Activated B cell treated with CpG ODN at 0.5 μM for 24 hours (primary cell): Measurements from ENCODE around the gene SRGAP1. TPM values are rescaled to one million over a fixed set of nuclear protein-coding genes. Genes with fewer than 3 reads are reported as not detected.

Experiments used
- ATAC-seq: fragments of 200-7000 bp; cut with Tn5 transposase; one replicate; pipeline ENCODE4 v1.10.0; 2021; ENCODE audit warnings: low read depth, mild to moderate bottlenecking, moderate library complexity
- CTCF ChIA-PET: fragments of 350-600 bp; sonication (Branson Sonifier 250); formaldehyde crosslinking; loops from one replicate; lab custom pipeline; 2021; ENCODE audit warnings: antibody characterized with exemption; lab: Charles Lee
- POLR2A ChIA-PET: fragments of 350-600 bp; sonication (Branson Sonifier 250); formaldehyde crosslinking; loops from one replicate; lab custom pipeline; 2021; ENCODE audit warnings: antibody characterized with exemption; lab: Charles Lee
- DNase-seq: peaks from one replicate; pipeline ENCODE4 v3.0.0; 2022
- H3K27ac Mint-ChIP-seq: one replicate; pipeline ENCODE4 v1.8.0; 2020; ENCODE audit warnings: mixed read lengths
- H3K27me3 Mint-ChIP-seq: one replicate; pipeline ENCODE4 v1.8.0; 2021; ENCODE audit warnings: mixed read lengths
- H3K36me3 Mint-ChIP-seq: one replicate; pipeline ENCODE4 v1.8.0; 2021; ENCODE audit warnings: low read depth, mixed read lengths
- H3K4me1 Mint-ChIP-seq: one replicate; pipeline ENCODE4 v1.8.0; 2021; ENCODE audit warnings: mixed read lengths
- H3K4me3 Mint-ChIP-seq: one replicate; pipeline ENCODE4 v1.8.0; 2020; ENCODE audit warnings: mild to moderate bottlenecking, mixed read lengths
- H3K9me3 Mint-ChIP-seq: one replicate; pipeline ENCODE4 v1.8.0; 2020; ENCODE audit warnings: mixed read lengths
- CTCF ChIP-seq: fragments of 200-600 bp; IDR thresholded peaks from one replicate; pipeline ENCODE4 v1.8.0; 2022; ENCODE audit warnings: antibody characterized with exemption, mild to moderate bottlenecking
- intact Hi-C: fragments of 100-400 bp; cut with micrococcal nuclease; formaldehyde crosslinking; loops from one replicate; pipeline ENCODE4 v1.15.1; 2024
- total RNA-seq: library from RNA; stranded (reverse); gene quantifications from 2 replicates; pipeline ENCODE4 v1.2.3, GENCODE V29; 2022

Gene SRGAP1
- total RNA-seq, 1 donor from 2014 or later: 1.1 TPM

- intact Hi-C loops: no loop called here
- POLR2A ChIA-PET: no interaction called here
- DNase-seq (no peak), ATAC-seq (no peak)
- Mint-ChIP-seq H3K27ac (no peak overlapping the region), H3K36me3 (no peaks in the 10 kb centered on the region), H3K4me3 (no peak overlapping the region), H3K27me3 (peaks cover 5% of the 10 kb centered on the region), H3K9me3 (no peaks in the 10 kb centered on the region), H3K4me1 (no peaks in the 10 kb centered on the region)
- CTCF ChIA-PET: no interaction called here
- no peak for TF ChIP-seq CTCF
Measured at GRCh38 chr12:63862187-63862968, 17.9 kb downstream of the SRGAP1 start.

GRCh38 chr12:63862969-63863230 is 18.4 kb downstream of the SRGAP1 start:
- Mint-ChIP-seq H3K27ac (no peak overlapping the region), H3K36me3 (no peaks in the 10 kb centered on the region), H3K27me3 (peaks cover 5% of the 10 kb centered on the region), H3K4me1 (no peaks in the 10 kb centered on the region), H3K4me3 (no peak overlapping the region), H3K9me3 (no peaks in the 10 kb centered on the region)
- no peak for DNase-seq
- intact Hi-C loops: no loop called here
- CTCF ChIA-PET: no interaction called here
- ATAC-seq: no peak
- no peak for TF ChIP-seq CTCF
- POLR2A ChIA-PET: no interaction called here

- Mint-ChIP-seq H3K27me3 (peaks cover 6% of the 10 kb centered on the region), H3K27ac (no peak overlapping the region), H3K4me1 (no peaks in the 10 kb centered on the region), H3K9me3 (no peaks in the 10 kb centered on the region), H3K36me3 (no peaks in the 10 kb centered on the region), H3K4me3 (no peak overlapping the region)
- CTCF ChIA-PET: no interaction called here
- no peak for TF ChIP-seq CTCF
- POLR2A ChIA-PET: no interaction called here
- DNase-seq (no peak), ATAC-seq (no peak)
- intact Hi-C loops: no loop called here
Measured at GRCh38 chr12:63863658-63864453, 19.4 kb downstream of the SRGAP1 start.

- Mint-ChIP-seq H3K4me3 (no peak overlapping the region), H3K36me3 (no peaks in the 10 kb centered on the region), H3K4me1 (no peaks in the 10 kb centered on the region), H3K27ac (no peak overlapping the region), H3K9me3 (no peaks in the 10 kb centered on the region), H3K27me3 (peaks cover 7% of the 10 kb centered on the region)
- intact Hi-C loops: no loop called here
- ChIA-PET CTCF (no interaction called here), POLR2A (no interaction called here)
- no peak for TF ChIP-seq CTCF
- DNase-seq (no peak), ATAC-seq (no peak)
Measured at GRCh38 chr12:63864454-63864706, 19.9 kb downstream of the SRGAP1 start.

- H3K9me3 Mint-ChIP-seq: no peaks in the 10 kb centered on the region
- ChIA-PET POLR2A (no interaction called here), CTCF (interaction anchor here (0.7 kb wide), 1 partner anchor 21 kb away, joined by 3 read pairs; the partner anchor contains the start of gene SRGAP1)
- intact Hi-C loops: no loop called here
- no peaks in the 10 kb centered on the region for H3K36me3 Mint-ChIP-seq
- H3K4me1 Mint-ChIP-seq: no peaks in the 10 kb centered on the region
- ATAC-seq (no peak), DNase-seq (no peak)
- H3K27me3 Mint-ChIP-seq: peaks cover 7% of the 10 kb centered on the region
- no peak overlapping the region for H3K4me3 Mint-ChIP-seq
- no peak for TF ChIP-seq CTCF
- H3K27ac Mint-ChIP-seq: no peak overlapping the region
Measured at GRCh38 chr12:63865448-63865847, 20.9 kb downstream of the SRGAP1 start.
